ENCODE measurements around the gene TRAF2. TPM values are rescaled to one million over a fixed set of nuclear protein-coding genes. Genes with fewer than 3 reads are reported as not detected.

Gene TRAF2
- total RNA-seq, 4 donors from 2014 or later, result 2.9 to 7.7 (median 6.1) TPM

- TF ChIP-seq CTCF (IDR thresholded peaks at IDR 0.05; ENCODE audit: low read depth), result no peak
Observed at GRCh38 chr9:136963341-136963740, 77.0 kb downstream of the TRAF2 start.

- TF ChIP-seq CTCF (IDR thresholded peaks at IDR 0.05; ENCODE audit: low read depth), result no peak
Observed at GRCh38 chr9:136963751-136964150, 77.4 kb downstream of the TRAF2 start.

GRCh38 chr9:136964171-136964689 is 77.9 kb downstream of the TRAF2 start:
- no peak for TF ChIP-seq CTCF (IDR thresholded peaks at IDR 0.05; ENCODE audit: low read depth)

- no peak for TF ChIP-seq CTCF (IDR thresholded peaks at IDR 0.05; ENCODE audit: low read depth)
Observed at GRCh38 chr9:136964833-136965422, 78.6 kb downstream of the TRAF2 start.

GRCh38 chr9:136965771-136966484 is 79.6 kb downstream of the TRAF2 start:
- no peak for TF ChIP-seq CTCF (IDR thresholded peaks at IDR 0.05; ENCODE audit: low read depth)

- no peak for TF ChIP-seq CTCF (IDR thresholded peaks at IDR 0.05; ENCODE audit: low read depth)
Observed at GRCh38 chr9:136968333-136969127, 82.2 kb downstream of the TRAF2 start.

- TF ChIP-seq CTCF (IDR thresholded peaks at IDR 0.05; ENCODE audit: low read depth), result no peak
Observed at GRCh38 chr9:136969150-136969549, 82.8 kb downstream of the TRAF2 start.
